BE2C (cell line): ENCODE measurements around the gene MSRB2.
A peak's percentile ranks its signal among the peaks of the same experiment; 100 is the strongest.
"Not testable (repeated sequence)": the region's sequence is repeated elsewhere in the genome, so short reads cannot be mapped to it uniquely, and the experiment has no call there.

Experiments
- DNase-seq: peaks from one replicate; pipeline ENCODE4 v3.0.0-alpha.2; 2020
- H3K27me3 ChIP-seq: fragments of 250-450 bp; sonication (Bioruptor Pico); 2 replicates; pipeline ENCODE4 v1.5.1; 2020; ENCODE audit warnings: mild to moderate bottlenecking
- H3K36me3 ChIP-seq: fragments of 250-450 bp; sonication (Bioruptor Pico); 2 replicates; pipeline ENCODE4 v1.5.1; 2020; ENCODE audit warnings: mild to moderate bottlenecking
- H3K4me1 ChIP-seq: fragments of 250-450 bp; sonication (Bioruptor Pico); 2 replicates; pipeline ENCODE4 v1.5.1; 2020
- H3K4me3 ChIP-seq: 2 replicates; pipeline ENCODE4 v1.5.1; 2011; ENCODE audit warnings: low read depth, low read length
- H3K9me3 ChIP-seq: fragments of 250-450 bp; sonication (Bioruptor Pico); 2 replicates; pipeline ENCODE4 v1.5.1; 2020
- TF ChIP-seq, protein P1 (sequence below): IDR thresholded peaks from 2 replicates; pipeline ENCODE4 v1.5.1; 2012; ENCODE audit warnings: mild to moderate bottlenecking, low read depth, low read length

MSRB2 gene

DNA sequence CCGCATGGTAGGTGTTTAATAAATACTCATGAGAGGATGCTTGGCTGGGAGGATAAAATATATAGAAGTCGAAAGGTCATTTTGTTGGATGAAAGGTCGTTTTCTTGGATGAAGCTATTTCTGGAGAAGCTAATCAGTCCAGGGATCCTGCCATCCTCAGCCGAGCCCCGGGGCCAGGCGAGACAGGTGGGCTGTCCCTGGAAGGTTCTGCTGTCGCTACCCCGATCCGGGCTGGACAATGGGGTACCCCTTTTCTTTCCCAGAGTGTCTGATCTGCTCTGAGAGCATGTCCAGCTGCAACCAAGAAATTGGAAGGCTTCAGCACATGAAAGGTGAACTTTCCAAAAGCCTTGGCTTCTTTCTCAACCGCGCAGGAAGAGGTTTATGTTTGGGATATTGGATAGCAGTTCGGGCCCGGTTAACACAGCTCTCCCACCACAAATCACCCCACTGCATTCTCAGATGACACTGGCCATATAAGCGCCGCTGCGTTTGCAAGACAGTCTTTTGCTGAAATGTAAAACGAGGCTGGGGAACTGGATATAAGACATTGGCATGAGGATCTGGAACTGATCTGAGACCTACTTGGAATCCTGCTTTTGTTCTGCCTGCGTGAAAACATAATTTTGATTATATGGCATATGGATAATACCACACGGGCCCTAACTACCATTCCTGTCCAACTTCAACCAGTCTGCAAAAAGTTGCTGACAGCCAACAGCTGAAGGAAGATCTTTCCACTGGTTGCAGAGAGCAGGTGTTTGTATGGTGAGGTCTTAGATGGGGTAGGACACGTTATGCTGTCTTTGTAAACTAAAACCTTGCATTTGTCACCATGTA is 31.2 kb upstream of the MSRB2 start:
- no peaks in the 10 kb centered on the region for H3K27me3 ChIP-seq
- no peaks in the 10 kb centered on the region for H3K9me3 ChIP-seq
- H3K4me1 ChIP-seq: peaks cover 11% of the 10 kb centered on the region
- TF ChIP-seq, protein P1, sequence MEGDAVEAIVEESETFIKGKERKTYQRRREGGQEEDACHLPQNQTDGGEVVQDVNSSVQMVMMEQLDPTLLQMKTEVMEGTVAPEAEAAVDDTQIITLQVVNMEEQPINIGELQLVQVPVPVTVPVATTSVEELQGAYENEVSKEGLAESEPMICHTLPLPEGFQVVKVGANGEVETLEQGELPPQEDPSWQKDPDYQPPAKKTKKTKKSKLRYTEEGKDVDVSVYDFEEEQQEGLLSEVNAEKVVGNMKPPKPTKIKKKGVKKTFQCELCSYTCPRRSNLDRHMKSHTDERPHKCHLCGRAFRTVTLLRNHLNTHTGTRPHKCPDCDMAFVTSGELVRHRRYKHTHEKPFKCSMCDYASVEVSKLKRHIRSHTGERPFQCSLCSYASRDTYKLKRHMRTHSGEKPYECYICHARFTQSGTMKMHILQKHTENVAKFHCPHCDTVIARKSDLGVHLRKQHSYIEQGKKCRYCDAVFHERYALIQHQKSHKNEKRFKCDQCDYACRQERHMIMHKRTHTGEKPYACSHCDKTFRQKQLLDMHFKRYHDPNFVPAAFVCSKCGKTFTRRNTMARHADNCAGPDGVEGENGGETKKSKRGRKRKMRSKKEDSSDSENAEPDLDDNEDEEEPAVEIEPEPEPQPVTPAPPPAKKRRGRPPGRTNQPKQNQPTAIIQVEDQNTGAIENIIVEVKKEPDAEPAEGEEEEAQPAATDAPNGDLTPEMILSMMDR: no peak
- H3K4me3 ChIP-seq: no peak overlapping the region
- DNase-seq: no peak
- no peaks in the 10 kb centered on the region for H3K36me3 ChIP-seq

DNA sequence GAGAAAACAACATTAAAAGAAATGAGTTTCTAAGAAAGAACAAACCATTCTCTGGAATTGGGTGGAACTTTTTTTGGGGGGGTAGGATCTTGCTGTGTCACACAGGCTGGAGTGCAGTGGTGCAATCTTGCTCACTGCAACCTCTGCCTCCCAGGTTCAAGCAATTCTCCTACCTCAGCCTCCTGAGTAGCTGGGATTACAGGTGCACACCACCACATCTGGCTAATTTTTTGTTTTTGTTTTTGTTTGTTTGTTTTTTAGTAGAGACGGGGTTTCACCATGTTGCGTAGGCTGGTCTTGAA is 30.6 kb upstream of the MSRB2 start:
- peaks cover 11% of the 10 kb centered on the region for H3K4me1 ChIP-seq

GRCh38 chr10:23065181-23065948 is 30.0 kb upstream of the MSRB2 start:
- no peak overlapping the region for H3K4me3 ChIP-seq
- DNase-seq: peak; percentile 49
- no peaks in the 10 kb centered on the region for H3K27me3 ChIP-seq
- peaks cover 11% of the 10 kb centered on the region for H3K4me1 ChIP-seq
- H3K36me3 ChIP-seq: no peaks in the 10 kb centered on the region
- TF ChIP-seq, protein P1: no peak
- no peaks in the 10 kb centered on the region for H3K9me3 ChIP-seq

More for the DNA sequence above, 30.6 kb upstream of the MSRB2 start:
- H3K36me3 ChIP-seq, H3K9me3 ChIP-seq, H3K27me3 ChIP-seq, DNase-seq, H3K4me3 ChIP-seq: not testable (repeated sequence)

DNA sequence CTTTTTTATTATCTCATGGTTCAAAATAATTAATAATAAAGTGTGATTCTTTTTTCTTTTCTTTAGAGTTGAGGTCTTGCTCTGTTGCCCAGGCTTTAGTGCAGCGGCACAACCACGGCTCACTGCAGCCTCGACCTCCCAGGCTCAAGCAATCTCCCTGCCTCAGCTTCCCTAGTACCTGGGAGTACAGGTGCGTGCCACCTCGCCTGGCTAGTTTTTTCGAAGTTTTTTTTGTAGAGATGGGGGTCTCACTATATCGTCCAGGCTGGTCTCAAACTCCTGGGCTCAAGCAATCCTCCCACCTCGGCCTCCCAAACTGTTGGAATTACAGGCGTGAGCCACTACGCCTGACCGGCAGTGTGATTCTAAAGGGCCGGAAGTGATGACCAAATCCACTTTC is 28.0 kb upstream of the MSRB2 start:
- no peak for DNase-seq
- no peaks in the 10 kb centered on the region for H3K9me3 ChIP-seq

DNA sequence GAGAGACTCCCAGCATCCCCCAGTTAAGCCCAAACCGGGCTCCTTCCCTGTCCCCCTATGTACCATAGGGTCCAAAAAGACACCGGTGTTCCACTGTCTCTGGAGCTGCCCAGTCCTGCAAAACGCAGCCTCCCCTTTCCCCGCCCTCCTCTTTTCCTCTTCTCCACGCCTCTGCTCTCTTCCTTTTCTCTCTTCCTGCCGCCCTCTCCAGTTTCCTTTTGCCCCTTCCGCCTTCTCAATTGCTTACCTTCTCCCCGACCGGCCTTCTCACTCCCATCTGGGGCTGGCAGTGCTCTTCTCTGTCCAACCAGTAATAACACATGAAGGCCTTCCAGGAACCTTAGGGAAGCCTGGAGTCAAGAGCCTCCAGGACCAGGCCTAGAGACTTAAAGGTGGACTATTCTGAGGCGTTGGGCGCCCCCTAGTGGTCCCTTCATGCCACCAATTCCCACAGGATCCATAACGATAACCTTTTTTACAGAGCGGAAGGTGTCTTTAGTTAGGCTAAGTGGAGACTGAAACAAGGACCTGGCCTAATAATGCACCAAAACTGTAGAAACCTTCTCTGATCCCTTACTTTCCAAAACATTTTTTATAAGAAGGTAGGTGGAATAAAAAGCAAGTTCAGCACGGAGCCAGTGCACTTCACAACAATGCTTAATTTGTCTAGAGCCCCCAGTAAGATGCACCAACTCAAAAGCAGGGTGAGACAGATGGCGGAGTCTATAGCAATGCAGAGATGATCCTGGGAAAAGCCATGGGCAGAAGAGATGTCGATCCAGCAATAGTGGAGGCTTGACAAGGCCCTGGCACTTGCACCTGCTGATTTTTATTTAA is 27.2 kb upstream of the MSRB2 start:
- Histone ChIP-seq H3K36me3 (no peaks in the 10 kb centered on the region), H3K4me3 (no peak overlapping the region), H3K27me3 (no peaks in the 10 kb centered on the region), H3K4me1 (peaks cover 11% of the 10 kb centered on the region), H3K9me3 (no peaks in the 10 kb centered on the region)
- TF ChIP-seq, protein P1: peak; percentile 87
- DNase-seq: peak; percentile 76

More for the DNA sequence above, 28.0 kb upstream of the MSRB2 start:
- H3K4me1 ChIP-seq: peaks cover 11% of the 10 kb centered on the region
- TF ChIP-seq, protein P1: no peak
- H3K27me3 ChIP-seq: no peaks in the 10 kb centered on the region
- no peak overlapping the region for H3K4me3 ChIP-seq
- no peaks in the 10 kb centered on the region for H3K36me3 ChIP-seq

DNA sequence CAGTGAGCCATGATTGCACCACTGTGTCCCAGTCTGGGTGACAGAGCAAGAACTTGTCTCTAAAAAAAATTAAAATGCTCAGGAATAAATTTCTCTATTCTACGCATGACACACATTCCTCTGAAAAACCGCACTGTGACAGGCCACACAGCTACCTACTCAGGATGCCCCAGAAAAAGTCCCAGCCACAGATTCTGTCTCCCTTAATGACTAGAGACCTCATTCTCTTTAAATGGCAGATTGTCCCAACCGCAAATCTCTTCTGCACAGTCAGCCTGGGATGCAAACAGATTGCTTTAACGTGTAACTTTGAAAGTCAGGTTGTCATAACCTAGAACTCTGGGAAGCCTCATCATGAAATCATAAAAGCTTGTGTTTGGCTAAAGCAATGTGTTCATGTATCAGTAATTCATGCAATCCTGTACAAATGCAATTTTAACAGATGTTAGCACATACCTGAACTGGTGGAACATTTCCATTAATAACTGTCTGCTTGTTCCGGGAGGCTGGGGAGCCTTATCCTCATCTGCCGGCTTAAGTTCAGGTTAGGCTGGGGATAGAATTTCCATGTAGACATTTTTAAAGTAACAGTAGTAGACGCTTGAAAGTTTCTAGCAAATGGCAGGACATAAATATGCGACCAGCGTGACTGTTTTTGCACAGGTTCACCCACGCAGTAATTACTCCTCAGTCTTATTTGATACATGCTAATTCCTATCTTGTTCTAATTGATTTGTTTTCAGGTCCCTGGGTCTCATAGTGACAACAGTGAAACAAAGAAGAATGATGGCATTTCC is 26.2 kb upstream of the MSRB2 start:
- H3K4me3 ChIP-seq: no peak overlapping the region
- H3K9me3 ChIP-seq: no peaks in the 10 kb centered on the region
- no peaks in the 10 kb centered on the region for H3K27me3 ChIP-seq
- TF ChIP-seq, protein P1: no peak
- peaks cover 11% of the 10 kb centered on the region for H3K4me1 ChIP-seq
- DNase-seq: no peak
- no peaks in the 10 kb centered on the region for H3K36me3 ChIP-seq

GRCh38 chr10:23070092-23070912 is 25.1 kb upstream of the MSRB2 start:
- H3K9me3 ChIP-seq, DNase-seq, H3K36me3 ChIP-seq, H3K4me3 ChIP-seq, H3K4me1 ChIP-seq, H3K27me3 ChIP-seq: not testable (repeated sequence)
